GM18951 (cell line): ENCODE results near the gene MBTPS1.

Experiments
- POLR2A ChIP-seq: IDR thresholded peaks from 4 replicates; pipeline ENCODE4 v1.6.1; 2011; ENCODE audit warnings: mild to moderate bottlenecking; ENCODE audit not compliant: insufficient read length, insufficient read depth; ENCODE audit errors: extremely low read depth
- in situ Hi-C: fragments of 300-500 bp; cut with MboI; formaldehyde crosslinking; loops from one replicate; pipeline ENCODE4 v1.12.0; 2022; ENCODE audit warnings: low sequenced_read_pairs, mixed read lengths, inconsistent platforms; ENCODE audit not compliant: unreplicated experiment

The MBTPS1 gene

GRCh38 chr16:84014570-84015327, 102.0 kb downstream of the MBTPS1 start:
- no peak for TF ChIP-seq POLR2A
- in situ Hi-C loops: no loop called here

GRCh38 chr16:84013787-84014569, 102.8 kb downstream of the MBTPS1 start:
- in situ Hi-C loops: no loop called here
- no peak for TF ChIP-seq POLR2A

GRCh38 chr16:84009282-84009681, 107.5 kb downstream of the MBTPS1 start:
- TF ChIP-seq POLR2A: no peak
- in situ Hi-C loops: no loop called here

GRCh38 chr16:84007965-84008364, 108.8 kb downstream of the MBTPS1 start:
- in situ Hi-C loops: no loop called here
- no peak for TF ChIP-seq POLR2A

- in situ Hi-C loops: no loop called here
- TF ChIP-seq POLR2A: no peak
Observed at GRCh38 chr16:84007520-84007919, 109.2 kb downstream of the MBTPS1 start.

- in situ Hi-C loops: no loop called here
- no peak for TF ChIP-seq POLR2A
Observed at GRCh38 chr16:84005391-84005790, 111.4 kb downstream of the MBTPS1 start.

GRCh38 chr16:84004442-84004841, 112.3 kb downstream of the MBTPS1 start:
- TF ChIP-seq POLR2A: no peak
- in situ Hi-C loops: no loop called here
